Activated CD8-positive, alpha-beta memory T cell treated with anti-CD3 and anti-CD28 coated beads, Interleukin-2, amount 50 U/mL, for 24 hours (primary cell): ENCODE measurements around the gene RIOX2.

Experiments
- DNase-seq: peaks from one replicate; pipeline ENCODE4 v3.0.0-alpha.2; 2020; ENCODE audit errors: extremely low read depth

The RIOX2 gene

DNA sequence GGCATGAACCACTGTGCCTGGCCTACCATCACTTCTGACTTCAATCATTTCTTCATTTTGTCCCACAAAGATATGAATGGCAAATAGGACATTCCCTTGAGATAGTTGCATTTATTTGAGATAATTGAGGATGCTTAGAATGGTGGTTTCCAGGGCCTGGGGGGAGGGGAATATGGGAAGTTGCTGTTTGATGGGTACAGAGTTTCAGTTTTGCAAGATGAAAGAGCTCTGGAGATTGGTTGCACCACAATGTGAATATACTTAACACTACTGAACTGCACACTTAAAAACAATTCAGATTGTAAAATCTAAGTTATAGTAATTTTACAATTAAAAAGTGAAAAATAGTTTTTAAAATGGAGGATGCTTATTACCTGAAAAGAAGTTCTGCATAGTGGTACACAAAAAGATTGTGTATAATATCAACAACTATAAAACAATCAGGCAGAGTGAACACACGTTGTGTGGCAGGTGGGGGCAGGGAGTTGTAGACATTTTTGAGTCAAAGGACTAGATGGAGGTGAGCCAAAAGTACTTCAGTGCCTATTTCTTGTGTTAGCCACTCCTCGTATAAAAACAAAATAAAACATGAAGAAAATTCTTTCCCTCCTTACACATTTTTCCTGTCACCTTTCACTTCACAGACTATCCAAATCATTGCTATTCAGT is 18.5 kb upstream of the RIOX2 start:
- DNase-seq, result no peak

DNA sequence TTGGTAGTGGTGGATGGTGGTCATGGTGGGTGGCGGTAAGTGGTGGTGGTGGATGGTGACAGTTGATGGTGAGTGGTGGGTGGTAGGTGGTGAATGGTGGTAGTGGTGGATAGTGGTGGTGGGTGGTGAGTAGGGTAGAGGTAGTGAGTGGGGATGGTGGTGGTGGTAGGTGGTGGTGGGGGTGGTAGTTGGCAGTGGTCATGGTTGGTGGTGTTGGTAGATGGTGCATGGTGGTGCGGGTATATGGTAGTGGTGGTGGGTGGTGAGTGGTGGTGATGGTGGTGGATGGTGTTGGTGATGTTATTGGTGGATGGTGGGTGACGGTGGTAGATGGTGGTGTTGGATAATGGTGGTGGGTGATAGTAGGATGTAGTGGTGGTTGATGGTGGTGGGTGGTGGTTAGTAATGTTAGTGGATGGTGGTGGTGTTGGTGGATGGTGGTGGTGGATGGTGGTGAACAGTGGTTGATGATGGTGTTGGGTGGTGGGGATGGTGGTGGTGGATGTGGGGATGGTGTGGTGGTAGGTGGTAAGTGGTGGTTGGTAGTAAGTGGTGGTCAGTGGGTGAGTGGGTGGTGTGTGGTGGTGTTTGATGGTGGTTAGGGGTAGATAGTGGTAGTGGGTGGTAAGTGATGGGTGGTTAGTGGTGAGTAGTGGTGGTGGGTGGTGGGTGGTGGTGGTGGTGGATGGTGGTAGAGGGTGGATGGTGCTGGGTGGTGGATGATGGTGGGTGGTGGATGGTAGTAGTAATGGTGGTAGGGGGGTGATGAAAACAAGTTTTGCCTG is 16.7 kb upstream of the RIOX2 start:
- DNase-seq, result no peak

GRCh38 chr3:97987306-97987705 is 15.1 kb upstream of the RIOX2 start:
- DNase-seq, result no peak

- no peak for DNase-seq
These were observed 11.8 kb upstream of the RIOX2 start for GRCh38 chr3:97983933-97984491.

DNA sequence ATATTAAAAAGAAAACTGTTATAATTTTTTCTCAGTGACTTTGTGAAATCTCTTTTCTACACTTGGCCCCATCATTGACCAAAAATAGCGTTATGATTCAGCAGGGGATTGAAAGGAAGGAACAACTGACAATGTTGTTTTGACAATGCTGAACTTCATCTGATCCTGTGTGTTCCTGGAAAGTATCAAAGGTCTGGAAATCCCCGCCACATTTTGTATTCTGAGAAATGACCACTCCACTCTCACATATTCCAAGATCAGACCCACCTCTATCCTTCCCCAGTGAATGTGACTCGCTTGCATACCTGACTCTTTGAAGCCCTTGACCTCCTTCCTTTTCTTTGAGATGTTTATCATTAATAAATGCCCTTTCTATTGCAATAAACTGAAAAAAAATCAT is 9.7 kb upstream of the RIOX2 start:
- DNase-seq, result no peak

GRCh38 chr3:97979610-97980009 is 7.4 kb upstream of the RIOX2 start:
- DNase-seq, result no peak

GRCh38 chr3:97975466-97975865 is 3.2 kb upstream of the RIOX2 start:
- no peak for DNase-seq

- DNase-seq, result no peak
These were observed 2.8 kb upstream of the RIOX2 start for GRCh38 chr3:97974996-97975395.

DNA sequence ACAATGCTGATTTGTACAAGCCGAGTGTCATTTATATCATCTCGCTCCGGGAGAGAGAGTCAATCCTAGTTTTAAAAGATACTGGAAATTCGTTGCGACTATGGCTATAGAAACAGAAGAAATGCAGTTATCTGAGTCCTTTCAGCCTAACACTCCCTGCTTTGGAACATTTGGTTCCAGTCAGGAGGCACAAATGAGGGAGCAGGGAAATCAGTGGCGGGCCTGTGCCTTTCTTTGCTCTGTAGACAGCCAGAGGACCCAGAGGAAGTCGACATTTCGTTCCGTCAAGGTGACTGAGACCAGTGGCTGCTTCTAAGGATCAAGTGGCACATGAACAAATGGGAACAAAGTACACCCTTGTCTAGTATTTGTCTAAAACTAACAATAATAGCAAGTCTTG is 745 bp upstream of the RIOX2 start:
- no peak for DNase-seq

DNA sequence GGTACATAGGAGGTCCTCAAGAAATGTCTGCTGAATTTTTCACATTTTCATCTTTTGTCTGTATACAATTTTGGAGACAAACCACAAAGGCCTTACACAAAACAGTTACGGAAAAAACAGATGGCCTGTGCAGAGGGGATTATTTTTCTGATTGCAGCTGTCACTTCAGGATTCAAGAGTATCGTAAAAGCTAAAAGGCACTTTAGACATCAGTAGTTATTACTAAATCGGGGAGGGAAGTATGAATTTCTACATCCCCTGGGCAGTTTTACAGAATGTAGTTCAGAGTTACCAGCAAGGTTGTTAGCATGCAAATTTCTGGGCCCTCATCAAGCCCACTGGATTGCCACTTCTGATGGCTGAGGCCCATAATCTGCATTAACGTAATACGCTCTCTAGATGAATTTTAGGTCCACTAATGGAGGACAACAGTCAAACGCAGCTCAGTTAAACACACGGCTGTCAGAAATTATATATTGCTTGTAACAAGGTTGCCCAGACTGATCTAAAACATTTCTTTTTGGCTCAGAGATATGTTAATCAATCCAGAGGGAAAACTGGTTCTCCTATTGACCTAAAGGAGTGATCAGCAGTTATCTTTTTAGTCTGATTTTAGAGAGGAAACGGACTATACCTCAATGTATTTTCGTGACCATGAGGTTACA is 1.1 kb downstream of the RIOX2 start:
- no peak for DNase-seq

- DNase-seq, result no peak
These were observed 2.1 kb downstream of the RIOX2 start for GRCh38 chr3:97970156-97970555.

- DNase-seq, result no peak
These were observed 2.7 kb downstream of the RIOX2 start for GRCh38 chr3:97969541-97969940.

- DNase-seq, result no peak
These were observed 3.9 kb downstream of the RIOX2 start for GRCh38 chr3:97968376-97968775.

DNA sequence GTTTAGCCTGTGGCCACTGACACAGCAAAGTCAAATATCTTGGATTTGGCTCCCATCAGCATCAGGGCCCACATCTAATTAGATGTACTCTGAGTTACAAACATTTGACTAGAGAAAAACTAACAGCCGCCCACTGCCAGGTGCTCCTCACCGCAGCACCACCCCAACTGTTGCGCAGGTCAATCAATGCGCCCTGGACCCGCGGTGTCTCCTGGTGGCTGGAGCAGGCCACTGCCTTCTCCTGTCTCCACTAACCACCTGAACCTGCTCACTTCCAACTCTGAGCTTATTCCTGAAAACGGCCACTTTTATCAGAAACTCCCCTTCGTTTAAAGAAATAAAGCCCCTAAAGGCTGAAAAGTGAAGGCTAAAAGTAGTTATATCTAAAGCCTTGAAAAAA is 4.3 kb downstream of the RIOX2 start:
- DNase-seq, result no peak

DNA sequence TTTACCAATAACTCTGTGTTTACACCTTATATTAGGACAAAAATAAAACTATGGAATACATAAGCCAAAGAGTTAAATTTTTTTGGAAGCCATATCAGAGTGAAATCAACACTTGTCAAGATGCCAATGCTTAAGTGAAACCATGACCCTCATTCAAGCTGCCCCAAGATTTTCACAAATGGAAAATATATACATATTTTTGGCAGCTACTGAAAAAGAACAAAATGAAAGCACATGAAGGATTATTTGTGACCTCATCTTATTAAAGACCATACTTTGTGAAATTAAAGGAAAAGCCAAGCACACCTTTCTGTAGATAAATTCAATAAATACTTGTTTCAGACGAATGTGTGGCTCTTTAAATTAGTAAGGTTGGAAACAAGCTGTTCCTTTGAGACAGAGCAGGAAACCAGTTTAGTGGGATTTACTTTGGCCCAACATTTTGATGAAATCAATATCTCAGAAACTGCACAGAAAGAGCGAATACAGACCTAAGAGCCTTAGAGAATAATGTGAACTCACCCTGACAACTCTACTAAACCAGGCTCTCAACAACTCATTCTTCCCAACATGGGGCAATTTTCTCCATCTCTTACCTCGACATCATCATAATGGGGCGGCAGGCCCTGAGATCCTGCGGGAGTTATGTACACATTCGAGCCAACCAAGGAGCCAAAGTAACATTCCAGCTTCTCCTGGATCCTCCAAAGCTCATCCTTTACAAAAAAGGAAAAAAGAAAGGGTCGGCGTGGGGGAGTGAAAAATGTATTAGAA is 11.1 kb downstream of the RIOX2 start:
- no peak for DNase-seq

DNA sequence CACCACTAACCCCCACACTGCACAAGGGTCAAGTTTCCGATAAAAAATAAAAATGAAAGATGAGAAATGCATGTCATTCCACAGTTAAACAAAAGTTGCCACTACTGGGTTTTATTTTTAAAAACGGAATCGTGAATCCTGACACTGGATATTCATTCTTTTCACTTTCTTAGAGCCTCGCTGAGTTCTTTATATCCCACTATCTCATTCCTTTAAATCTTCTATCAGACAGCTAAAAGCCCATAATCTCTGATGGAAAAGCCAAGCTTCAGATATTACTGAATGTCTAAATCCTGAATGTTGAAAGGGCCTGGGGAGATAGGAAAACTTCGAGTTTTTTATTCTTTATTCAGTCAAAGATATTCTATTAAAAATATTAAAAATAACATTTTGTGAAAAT is 11.7 kb downstream of the RIOX2 start:
- no peak for DNase-seq

DNA sequence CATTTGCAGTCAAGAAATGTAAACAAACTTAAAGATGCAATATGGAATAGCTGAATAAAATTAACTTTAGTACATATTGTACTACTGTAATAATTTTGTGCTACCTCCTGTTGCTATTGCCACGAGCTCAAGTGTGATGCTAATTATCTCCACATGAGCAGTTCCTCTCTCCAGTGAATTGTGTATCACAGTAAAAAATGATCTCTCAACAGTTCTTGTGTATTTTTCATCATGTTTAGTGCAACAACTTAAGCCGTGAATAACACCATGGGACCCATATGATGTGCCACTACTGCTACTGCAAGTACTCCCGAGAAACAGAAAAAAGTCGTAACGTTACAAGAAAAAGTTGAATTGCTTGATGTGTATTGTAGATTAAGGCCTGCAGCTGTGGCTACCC is 12.4 kb downstream of the RIOX2 start:
- DNase-seq, result no peak

GRCh38 chr3:97958796-97959195 is 13.4 kb downstream of the RIOX2 start:
- DNase-seq, result no peak

- no peak for DNase-seq
These were observed 13.8 kb downstream of the RIOX2 start for GRCh38 chr3:97958396-97958795.

DNA sequence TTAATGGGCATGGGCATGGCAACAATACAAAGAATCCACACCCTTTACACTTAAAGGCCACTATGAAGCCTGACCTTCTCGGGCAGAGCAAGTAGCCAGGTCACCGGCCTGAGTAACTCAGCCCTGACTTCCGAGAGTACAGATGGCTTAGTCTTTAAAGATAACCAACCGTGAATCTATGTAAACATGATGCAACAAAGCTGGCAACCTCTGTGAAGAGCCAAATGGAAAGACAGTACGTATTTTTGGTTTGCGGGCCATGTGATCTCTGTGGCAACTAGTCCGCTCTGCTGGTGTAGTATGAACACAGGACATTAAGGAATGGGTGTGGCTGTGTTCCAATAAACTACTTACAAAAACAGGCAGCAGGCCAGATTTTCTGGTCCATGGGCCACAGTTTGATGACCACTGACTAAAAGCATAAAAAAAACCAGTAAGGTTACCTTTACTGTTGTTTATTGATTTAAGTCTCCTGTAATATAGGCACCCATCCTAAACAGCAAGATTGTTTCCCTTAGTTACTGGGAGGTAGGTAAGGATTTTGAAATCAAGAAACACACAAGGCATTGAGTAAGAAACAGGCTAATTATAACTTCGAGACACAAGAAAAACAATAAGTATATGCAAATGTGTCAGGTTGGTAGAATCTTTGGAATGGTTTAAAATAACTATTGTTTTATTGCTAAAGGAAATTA is 14.5 kb downstream of the RIOX2 start:
- no peak for DNase-seq

DNA sequence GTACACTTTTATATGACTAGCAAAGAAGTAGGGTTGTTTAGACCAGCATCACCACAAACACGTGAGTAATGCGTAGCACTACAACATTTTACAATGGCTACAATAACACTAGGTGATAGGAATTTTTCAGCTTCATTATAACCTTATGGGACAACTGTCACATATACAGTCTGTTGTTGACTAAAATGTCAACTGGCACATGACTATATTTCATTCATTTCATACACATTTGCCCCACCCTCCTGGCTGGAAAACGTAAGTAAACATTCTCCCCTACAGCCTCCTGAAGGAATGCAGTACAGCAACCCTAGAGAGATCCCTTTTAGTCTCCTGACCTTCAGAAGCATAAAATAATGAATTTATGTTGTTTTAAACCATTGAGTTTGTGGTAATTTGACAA is 16.2 kb downstream of the RIOX2 start:
- no peak for DNase-seq
